GM18909 (cell line): ENCODE data around the gene GSDME.
A peak's percentile ranks its signal among the peaks of the same experiment; 100 is the strongest.

Experiments used
- ATAC-seq: cut with Tn5 transposase; IDR thresholded peaks from one replicate; pipeline ENCODE4 v1.9.1; 2021; ENCODE audit warnings: mild to moderate bottlenecking; ENCODE audit not compliant: unreplicated experiment, poor library complexity

GSDME gene

DNA sequence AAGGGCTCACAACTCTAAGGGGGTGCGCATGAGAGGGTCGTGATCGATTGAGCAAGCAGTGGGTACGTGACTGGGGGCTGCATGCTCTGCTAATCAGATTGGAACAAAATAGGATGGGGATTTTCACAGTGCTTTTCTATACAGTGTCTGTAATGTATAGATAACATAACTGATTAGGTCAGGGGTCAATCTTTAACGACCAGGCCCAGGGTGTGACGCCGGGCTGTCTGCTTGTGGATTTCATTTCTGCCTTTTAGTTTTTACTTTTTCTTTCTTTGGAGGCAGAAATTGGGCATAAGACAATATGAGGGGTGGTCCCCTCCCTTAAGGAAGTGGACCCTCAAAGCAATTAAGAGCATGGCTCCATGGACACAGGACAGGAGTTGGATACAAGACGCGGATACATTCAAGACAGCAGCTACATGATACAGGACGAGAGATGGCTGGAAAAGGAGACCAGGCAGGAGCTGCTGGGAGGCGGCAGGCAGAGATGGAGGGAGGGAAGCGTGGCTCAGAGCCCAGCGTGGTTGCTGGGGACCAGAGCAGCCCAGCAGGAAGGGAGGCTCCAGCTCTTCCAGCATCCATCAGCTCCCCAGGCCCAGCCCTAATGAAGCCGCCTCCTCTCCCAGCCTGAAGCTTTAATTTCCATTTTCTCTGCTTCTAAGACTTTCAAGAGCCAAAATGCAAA, 31.6 kb downstream of the GSDME start:
- no peak for ATAC-seq

DNA sequence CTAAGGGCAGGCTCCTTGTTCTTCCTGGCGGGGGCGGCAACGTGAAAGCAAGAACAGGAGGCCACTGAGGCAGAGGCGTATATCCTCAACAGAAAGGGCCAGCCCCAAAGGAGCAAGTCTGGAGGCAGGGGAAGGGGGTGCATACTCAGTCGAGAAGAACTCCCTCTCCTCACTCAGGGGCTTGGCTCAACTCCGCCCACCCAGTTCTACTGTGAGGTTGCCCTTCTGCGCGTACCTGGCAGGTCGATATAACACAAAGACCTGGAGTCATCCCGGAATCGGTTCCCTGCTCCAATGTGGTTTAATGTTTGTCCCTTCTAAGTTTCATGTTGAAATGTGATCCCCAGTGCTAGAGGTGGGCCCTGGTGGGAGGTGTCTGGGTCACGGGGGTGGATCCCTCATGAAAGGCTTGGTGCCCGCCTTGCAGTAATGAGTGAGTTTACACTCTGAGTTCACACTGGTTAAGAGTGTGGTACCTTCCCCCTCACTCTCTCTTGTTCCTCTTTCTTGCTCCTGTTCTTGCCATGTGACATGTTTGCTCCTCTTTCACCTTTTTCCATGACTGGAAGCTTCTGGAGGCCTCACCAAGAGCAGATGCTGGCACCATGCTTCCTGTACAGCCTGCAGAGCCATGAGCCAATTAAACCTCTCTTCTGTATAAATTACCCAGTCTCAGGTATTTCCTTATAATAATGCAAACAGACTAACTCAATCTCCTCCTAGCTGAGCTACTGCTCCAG, 32.6 kb downstream of the GSDME start:
- ATAC-seq: no peak

- no peak for ATAC-seq
Measured at GRCh38 chr7:24723178-24723530, 34.1 kb downstream of the GSDME start.

GRCh38 chr7:24722386-24723177, 34.7 kb downstream of the GSDME start:
- ATAC-seq: no peak

DNA sequence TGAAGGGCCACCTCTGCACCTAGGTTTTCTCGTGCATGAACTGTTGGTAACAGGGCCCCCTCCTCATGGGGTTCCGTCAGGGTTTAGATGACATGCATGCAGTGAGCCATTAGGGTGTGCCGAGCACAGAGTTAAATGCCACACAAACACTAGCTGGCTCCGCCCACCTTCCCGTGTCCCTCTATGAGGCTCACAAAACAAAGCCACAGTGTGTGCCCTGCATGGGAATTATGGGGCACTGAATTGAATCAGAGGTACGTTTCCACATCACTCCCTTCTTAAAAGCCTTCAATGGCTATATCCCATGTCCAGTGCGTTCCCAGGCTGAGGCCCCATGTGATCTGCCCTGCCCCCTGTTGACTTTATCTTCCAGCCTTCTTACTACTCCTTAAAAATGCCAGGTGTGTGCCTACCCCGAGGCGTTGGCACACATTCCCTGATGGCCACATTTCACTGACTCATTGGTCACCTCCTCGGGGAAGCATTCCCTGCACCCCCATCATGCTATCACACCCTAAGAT, 35.7 kb downstream of the GSDME start:
- ATAC-seq: no peak

GRCh38 chr7:24720283-24720682, 37.0 kb downstream of the GSDME start:
- no peak for ATAC-seq

GRCh38 chr7:24718977-24719491, 38.2 kb downstream of the GSDME start:
- peak; percentile 64 for ATAC-seq

GRCh38 chr7:24718431-24718831, 38.8 kb downstream of the GSDME start:
- ATAC-seq: peak; percentile 6

GRCh38 chr7:24717694-24718320, 39.5 kb downstream of the GSDME start:
- ATAC-seq: no peak

DNA sequence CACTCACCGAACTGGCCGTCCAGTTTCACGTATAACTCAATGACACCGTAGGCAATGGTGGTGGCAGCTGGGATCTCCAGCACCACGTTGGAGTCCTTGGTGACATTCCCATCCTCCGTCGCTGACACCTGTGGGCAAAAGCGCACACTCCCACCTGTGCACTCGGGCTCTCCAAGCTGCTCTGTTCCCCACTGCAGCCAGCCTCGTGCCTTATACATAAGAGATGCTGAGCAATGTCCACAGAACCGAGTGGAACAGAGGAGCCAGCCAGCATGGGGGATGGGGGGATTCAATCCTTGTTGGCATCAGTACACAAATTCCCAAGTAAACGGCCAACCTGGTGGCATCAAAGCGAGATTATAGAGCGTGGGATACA, 40.0 kb downstream of the GSDME start:
- ATAC-seq: no peak

DNA sequence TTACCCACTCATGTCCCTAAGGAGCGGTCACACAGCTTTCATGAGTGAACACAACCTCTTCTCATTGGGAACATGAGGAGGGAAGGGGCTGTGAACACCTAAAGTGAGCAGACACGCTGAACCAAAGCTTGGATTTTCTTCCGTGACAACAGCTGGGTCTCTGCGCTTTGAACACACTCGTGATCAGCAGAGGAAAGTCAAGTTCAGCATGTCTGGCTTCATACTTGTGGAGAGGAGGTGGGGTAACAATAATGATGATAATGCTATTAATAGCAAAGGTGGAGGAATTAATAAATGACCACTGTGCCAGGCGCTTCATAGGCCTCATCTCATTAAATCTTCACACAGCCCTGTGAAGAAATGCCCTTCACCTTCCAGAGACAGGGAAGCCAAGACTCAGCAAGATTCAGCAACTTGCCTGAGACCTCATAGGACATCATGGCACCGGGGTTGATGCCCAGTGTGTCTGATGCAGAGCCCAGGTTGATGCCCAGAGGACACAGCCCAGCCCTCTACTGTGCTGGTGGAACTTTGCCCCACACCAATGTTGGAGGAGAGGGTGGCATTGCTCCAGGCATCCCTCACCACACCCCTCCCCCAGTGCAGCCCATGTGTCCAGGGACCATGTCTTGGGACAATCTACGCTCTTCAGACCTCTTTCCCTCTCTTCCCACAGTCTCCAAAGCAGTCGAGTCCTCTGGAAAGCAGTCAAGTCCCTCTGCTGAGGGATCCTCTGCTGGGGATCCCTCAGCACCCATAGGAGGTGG, 40.6 kb downstream of the GSDME start:
- ATAC-seq: no peak

DNA sequence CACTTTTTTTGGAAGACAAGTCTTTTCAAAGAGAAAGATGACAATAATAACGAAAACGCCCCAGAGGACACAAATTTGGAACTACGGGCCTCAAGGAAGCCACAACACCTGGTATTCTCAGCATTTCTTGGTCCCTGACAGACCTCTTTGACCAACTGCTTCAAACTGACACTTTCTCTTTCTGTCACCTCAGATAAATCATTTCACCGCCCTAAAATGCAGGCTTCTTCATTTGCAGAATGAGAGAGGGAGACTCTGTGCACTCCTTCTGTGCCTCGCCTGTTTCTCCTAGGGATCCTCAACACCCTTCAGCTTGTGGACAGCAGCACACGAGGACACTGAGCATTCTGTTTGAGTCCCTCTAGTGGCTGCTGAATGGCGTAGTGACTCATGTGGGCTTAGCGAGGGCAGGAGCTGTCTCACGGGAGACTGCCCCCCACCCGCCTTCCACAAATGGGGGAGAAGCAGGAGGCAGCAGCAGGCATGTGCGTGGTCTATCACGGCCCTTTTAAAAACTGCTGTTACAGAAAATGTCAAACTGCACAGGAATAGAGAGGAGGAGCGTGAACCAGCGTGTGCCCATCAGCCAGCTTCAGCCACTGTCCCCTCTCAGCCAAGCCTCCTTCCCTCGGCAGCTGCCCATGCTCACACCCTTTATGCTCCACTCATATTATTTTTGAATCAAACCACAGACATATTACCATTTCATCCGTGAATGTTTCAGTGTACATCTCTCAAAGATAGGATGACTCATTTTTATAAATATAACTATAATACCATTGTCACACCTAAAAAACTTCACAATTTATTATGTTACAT, 41.4 kb downstream of the GSDME start:
- peak; percentile 53 for ATAC-seq

- no peak for ATAC-seq
Measured at GRCh38 chr7:24715171-24715570, 42.1 kb downstream of the GSDME start.

DNA sequence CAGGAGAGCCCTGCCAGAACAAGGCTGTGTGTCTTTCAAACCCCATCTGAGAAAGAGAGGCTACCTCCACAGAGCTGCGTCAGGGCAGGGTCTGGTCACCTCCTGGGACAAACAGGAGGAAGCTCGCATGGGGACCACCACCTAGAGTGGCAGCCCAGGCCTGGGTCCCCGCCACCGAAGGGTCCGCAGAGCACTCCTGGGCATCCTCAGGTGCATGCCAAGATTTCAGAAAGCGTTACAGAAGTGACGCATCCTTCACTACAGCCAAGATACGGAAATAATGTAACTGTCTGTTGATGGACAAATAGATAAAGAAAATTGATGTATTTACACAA, 42.6 kb downstream of the GSDME start:
- ATAC-seq: no peak

DNA sequence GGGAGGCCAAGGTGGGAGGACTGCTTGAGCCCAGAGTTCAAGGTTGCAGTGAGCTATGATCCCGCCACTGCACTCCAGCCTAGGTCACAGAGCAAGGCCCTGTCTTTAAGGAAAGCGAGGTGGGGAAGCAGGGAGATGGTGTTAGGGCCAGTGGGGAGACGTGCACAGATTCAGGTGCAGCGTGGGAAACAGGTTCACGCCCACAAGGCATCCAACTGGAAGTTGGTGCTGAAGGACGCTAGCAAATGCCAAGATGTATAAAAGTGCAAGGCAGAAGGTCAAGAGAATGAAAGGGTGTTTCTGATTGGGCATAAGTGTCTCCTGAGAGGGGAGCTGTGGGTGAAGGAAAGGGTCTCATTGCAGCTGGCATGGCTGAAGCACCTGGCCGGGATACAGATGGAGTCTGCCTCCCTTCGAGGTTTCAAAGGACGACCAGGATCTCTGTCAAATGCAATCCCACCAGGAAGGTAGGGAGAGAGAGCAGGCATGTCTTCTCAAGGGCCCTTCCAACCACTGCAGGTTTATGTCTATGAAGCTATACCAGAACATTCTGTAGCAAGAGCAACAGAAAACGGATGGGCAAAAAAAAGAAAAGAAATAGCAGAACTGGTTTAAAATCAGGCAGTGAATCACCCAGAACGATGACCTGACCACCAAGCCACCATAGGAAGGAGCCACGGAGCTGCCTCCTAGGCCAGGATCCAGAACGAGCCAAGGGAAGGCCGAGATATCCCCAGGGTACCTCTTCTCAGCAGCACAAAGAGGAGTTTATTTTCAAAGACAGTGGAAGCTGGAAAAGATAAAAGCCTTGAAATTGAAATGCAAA, 43.2 kb downstream of the GSDME start:
- no peak for ATAC-seq

GRCh38 chr7:24713039-24713793, 44.0 kb downstream of the GSDME start:
- no peak for ATAC-seq

GRCh38 chr7:24709585-24710360, 47.5 kb downstream of the GSDME start:
- no peak for ATAC-seq
